ENCODE results near the gene ATOH8. TPM values are rescaled to one million over a fixed set of nuclear protein-coding genes. Genes with fewer than 3 reads are reported as not detected.
A peak's percentile ranks its signal among the peaks of the same experiment; 100 is the strongest.

The ATOH8 gene
- total RNA-seq, 2 donors from 2014 or later = 2.5 TPM

DNA sequence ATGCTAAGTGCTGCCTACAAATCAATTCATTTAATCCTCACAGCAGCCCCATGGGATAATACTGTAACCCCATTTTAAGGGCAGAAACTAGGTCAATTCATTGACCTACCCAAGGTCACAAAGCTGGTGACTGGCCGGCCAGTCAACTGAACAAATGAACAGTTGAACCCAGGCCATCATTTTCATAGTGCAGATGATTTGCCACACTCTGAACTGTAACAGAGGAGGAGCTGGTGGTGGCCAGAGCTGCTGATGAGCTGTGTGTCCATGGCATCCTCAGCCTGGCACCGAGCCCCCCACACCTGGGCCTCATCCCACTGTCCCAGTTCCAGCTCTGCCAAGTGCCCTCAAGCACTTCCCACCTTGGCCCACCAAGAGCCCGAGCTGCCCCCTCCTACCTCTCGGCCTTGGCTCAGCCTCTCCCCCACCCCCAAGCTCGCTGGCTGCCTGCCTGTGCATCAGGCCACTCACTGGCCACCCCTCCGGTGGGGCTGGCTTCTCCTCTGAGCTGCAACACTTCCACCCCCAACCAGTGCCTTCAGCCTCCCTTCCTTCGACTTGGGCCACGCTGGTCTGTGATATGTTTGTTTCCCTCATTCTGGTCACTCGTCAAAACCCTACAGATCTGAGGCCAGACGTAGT lies 58.4 kb downstream of the ATOH8 start:
- H3K4me3 ChIP-seq = no peak overlapping the region
- DNase-seq = no peak
- H3K36me3 ChIP-seq = no peaks in the 10 kb centered on the region
- no peaks in the 10 kb centered on the region for H3K9me3 ChIP-seq
- no peaks in the 10 kb centered on the region for H3K4me1 ChIP-seq
- H3K27ac ChIP-seq = no peak overlapping the region
- TF ChIP-seq, protein P1, sequence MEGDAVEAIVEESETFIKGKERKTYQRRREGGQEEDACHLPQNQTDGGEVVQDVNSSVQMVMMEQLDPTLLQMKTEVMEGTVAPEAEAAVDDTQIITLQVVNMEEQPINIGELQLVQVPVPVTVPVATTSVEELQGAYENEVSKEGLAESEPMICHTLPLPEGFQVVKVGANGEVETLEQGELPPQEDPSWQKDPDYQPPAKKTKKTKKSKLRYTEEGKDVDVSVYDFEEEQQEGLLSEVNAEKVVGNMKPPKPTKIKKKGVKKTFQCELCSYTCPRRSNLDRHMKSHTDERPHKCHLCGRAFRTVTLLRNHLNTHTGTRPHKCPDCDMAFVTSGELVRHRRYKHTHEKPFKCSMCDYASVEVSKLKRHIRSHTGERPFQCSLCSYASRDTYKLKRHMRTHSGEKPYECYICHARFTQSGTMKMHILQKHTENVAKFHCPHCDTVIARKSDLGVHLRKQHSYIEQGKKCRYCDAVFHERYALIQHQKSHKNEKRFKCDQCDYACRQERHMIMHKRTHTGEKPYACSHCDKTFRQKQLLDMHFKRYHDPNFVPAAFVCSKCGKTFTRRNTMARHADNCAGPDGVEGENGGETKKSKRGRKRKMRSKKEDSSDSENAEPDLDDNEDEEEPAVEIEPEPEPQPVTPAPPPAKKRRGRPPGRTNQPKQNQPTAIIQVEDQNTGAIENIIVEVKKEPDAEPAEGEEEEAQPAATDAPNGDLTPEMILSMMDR (IDR thresholded peaks at IDR 0.05) = no peak
- intact Hi-C loops (cut with DNase I) = no loop called here
- no peaks in the 10 kb centered on the region for H3K27me3 ChIP-seq
- H3K9ac ChIP-seq (ENCODE audit: low read depth in 2 of 2, low read length in 2 of 2) = no peak overlapping the region

DNA sequence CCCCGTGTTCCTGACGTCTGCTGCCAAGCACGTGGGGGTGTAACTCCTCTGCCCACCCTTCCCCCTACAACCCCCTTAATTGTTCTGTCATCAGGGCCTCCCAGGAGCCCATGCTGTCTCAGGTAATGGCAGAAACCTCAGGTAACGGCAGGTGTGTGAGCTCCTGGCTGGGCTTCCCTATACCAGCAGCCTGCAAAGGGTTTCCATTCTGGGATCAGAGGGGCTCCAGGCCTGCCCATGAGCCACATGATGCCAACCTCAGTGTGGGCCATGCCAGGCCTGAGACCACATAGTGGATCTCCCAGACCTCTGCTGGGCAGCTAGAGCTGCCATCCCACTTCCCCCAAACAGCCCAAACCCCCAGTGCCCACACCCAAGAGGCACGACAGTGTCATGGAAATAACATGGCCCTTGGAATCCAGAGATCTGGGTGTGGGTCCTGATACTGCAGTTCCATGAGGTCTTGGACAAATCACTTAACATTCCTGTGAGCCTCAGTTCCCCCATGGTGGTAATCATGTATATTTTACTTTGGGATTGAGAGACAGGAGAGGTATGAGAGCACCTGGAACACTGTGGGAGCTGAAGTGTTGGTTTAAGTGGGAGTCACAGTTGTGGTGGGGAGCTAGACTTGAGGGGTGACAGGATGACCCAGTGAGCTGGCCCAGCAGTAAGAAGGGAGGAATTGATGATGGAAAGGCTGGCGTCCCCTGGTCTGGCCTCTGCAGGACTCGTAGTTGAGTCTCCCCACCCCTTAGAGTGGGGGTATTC lies 59.6 kb downstream of the ATOH8 start:
- no peak overlapping the region for H3K9ac ChIP-seq (ENCODE audit: low read depth in 2 of 2, low read length in 2 of 2)
- no peak overlapping the region for H3K27ac ChIP-seq
- intact Hi-C loops (cut with DNase I) = no loop called here
- H3K4me3 ChIP-seq = no peak overlapping the region
- no peak for DNase-seq
- TF ChIP-seq, protein P1 (IDR thresholded peaks at IDR 0.05) = no peak
- no peaks in the 10 kb centered on the region for H3K36me3 ChIP-seq
- H3K9me3 ChIP-seq = no peaks in the 10 kb centered on the region
- H3K4me1 ChIP-seq = no peaks in the 10 kb centered on the region
- no peaks in the 10 kb centered on the region for H3K27me3 ChIP-seq

DNA sequence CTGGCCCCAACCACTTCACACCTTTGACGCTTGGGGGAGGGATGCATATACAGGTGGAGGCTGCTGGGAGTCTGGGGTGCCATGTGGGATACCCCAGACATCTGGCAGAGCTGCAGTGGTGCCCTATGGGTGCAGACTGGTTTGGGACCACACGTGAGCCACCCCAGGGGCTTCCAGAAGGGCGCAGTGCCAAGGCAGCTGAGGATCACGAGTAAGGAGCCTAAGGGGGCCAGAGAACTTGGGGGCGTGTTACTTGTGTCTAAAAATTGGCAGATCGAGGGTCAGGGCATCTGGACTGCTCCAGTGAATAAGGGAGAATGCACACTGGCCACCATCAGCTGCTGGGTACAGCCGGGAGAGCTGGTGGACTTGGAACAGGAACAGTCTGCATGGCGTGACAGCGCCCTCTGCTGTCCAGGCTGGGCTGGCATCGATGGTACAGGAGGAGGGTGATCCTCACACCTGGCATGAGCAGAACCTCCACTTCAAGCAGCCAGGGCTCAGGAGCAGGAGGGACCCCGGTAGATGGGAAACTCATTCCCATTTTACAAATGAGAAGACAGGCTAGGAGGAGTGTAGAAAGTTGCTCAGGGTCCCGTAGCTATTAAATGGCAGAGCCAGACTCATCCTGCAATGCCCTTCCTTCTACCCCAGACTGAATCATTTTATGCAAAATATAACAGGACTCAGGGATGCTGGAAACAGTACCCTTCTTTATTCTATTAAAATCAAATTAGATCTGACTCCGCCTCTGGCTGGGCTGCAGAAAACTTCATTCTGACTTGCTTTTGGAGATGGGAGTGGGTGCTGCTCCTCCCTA lies 60.4 kb downstream of the ATOH8 start:
- TF ChIP-seq, protein P1 (IDR thresholded peaks at IDR 0.05) = peak; percentile 91
- Histone ChIP-seq H3K4me1 (no peaks in the 10 kb centered on the region), H3K9ac (ENCODE audit: low read depth in 2 of 2, low read length in 2 of 2) (no peak overlapping the region), H3K27me3 (no peaks in the 10 kb centered on the region), H3K4me3 (no peak overlapping the region), H3K9me3 (no peaks in the 10 kb centered on the region), H3K36me3 (no peaks in the 10 kb centered on the region), H3K27ac (no peak overlapping the region)
- intact Hi-C loops (cut with DNase I) = loop anchor here (1.0 to 2.0 kb wide), 2 partner anchors 64 to 85 kb away; no protein-coding TSS in a partner anchor
- DNase-seq = peak; percentile 93

DNA sequence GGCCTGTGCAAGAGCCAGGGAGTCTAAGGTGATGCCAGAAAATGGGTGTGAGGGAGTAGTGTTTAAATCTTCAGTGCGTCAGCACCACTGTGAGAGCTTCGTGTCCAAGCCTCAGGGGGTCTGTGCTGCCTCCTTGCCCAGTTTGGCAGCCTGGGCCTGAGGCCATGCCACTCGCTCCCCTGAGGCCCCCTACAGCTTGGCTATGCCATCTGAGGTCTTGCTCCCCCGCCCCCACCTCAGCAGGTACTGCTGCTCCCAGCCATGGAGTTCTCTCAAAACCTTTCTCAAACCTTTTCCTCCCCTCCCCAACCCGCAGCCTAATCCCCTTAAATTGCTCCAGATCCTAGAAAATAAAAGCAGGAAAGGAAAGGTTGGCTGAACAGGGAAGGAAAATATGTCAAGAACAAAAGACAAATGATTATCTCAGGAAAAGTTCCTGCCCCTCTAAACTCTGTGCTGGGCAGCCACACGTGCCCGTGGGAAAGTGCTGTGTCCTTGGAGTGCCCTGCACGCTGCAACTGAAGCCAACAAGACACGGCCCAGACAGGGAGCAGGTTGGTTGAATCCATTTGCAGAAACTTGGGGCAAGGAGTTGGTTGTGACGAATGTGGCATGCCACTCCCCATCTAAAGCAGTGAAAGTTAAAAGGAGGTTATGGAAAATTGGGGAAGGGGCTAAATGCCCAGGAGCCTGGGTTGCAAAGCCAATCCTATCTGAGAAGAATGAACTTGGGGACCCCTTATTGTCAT lies 61.2 kb downstream of the ATOH8 start:
- no peak for DNase-seq
- intact Hi-C loops (cut with DNase I) = loop anchor here (1.0 to 2.0 kb wide), 2 partner anchors 65 to 86 kb away; no protein-coding TSS in a partner anchor
- Histone ChIP-seq H3K27me3 (no peaks in the 10 kb centered on the region), H3K27ac (no peak overlapping the region), H3K4me1 (no peaks in the 10 kb centered on the region), H3K4me3 (no peak overlapping the region), H3K36me3 (no peaks in the 10 kb centered on the region), H3K9me3 (no peaks in the 10 kb centered on the region), H3K9ac (ENCODE audit: low read depth in 2 of 2, low read length in 2 of 2) (no peak overlapping the region)
- TF ChIP-seq, protein P1 (IDR thresholded peaks at IDR 0.05) = no peak

All from colonic mucosa (tissue), 4 donors.